Testis (tissue), 3 donors: ENCODE results near the gene ARFGAP1. TPM values are rescaled to one million over a fixed set of nuclear protein-coding genes. Genes with fewer than 3 reads are reported as not detected.
A peak's percentile ranks its signal among the peaks of the same experiment; 100 is the strongest.

Experiments
- DNase-seq: peaks from one replicate; pipeline ENCODE4 v3.0.0-alpha.2; 2019
- H3K27ac ChIP-seq, 2 donors: fragments of 200-600 bp; sonication (generic); one replicate each; pipeline ENCODE4 v1.5.1; 2019
- H3K27me3 ChIP-seq: fragments of 200-600 bp; sonication (generic); one replicate; pipeline ENCODE4 v1.5.1; 2019
- H3K36me3 ChIP-seq: fragments of 200-600 bp; sonication (generic); one replicate; pipeline ENCODE4 v1.5.1; 2017; ENCODE audit warnings: low read depth; ENCODE audit errors: missing control alignments
- H3K4me1 ChIP-seq: fragments of 200-600 bp; sonication (generic); one replicate; pipeline ENCODE4 v1.5.1; 2019
- H3K4me3 ChIP-seq, 2 donors: fragments of 200-600 bp; sonication (generic); one replicate each; pipeline ENCODE4 v1.5.1; 2017 to 2019
- H3K9me3 ChIP-seq: fragments of 200-600 bp; sonication (generic); one replicate; pipeline ENCODE4 v1.5.1; 2017
- CTCF ChIP-seq, 3 experiments: fragments of 450-650 bp in 2 of 3; fragments of 200-600 bp in 1 of 3; sonication (generic) in 1 of 3; IDR thresholded peaks; one replicate each; pipeline ENCODE4 v1.5.1; 2016 to 2019; ENCODE audit warnings: antibody characterized with exemption in 3 of 3, mild to moderate bottlenecking in 2 of 3, moderate library complexity in 1 of 3
- POLR2A ChIP-seq: fragments of 450-650 bp; IDR thresholded peaks from one replicate; pipeline ENCODE4 v1.6.1; 2017; ENCODE audit warnings: antibody characterized with exemption, mild to moderate bottlenecking, moderate library complexity
- WGBS, 2 donors: methylation state at CpG; one replicate each; pipeline ENCODE4 v1.1.5; 2018; 5-methylcytosine and 5-hydroxymethylcytosine counted together
- intact Hi-C: fragments of 100-400 bp; cut with DNase I; formaldehyde crosslinking; loops from one replicate; pipeline ENCODE4 v1.15.1; 2023; ENCODE audit warnings: low total_unique reads
- polyA plus RNA-seq: library from polyadenylated mRNA; stranded (reverse); fragments of 350-450 nt; fragmentation: Illumina TruSeq; extraction: RNeasy Lipid Tissue Mini Kit (QIAGEN cat#74804); gene quantifications from one replicate; pipeline ENCODE4 v1.2.3, GENCODE V29; 2014; ENCODE audit warnings: low read depth, low replicate concordance; ENCODE audit not compliant: insufficient read depth
- total RNA-seq, 2 donors: library from RNA; depleted of rRNA; stranded (reverse); fragments of >200 nt; gene quantifications; one replicate each; pipeline ENCODE4 v1.2.3, GENCODE V29; 2016

Gene ARFGAP1
- total and polyA plus RNA-seq, 3 donors from 2014 or later: 97.0 to 126 (median 110) TPM

GRCh38 chr20:63254232-63254605, 18.4 kb upstream of the ARFGAP1 start, which contains the start of gene NKAIN4:
NKAIN4 (minus strand) TSS chr20:63254463; CDS start chr20:63254450, 13 bp downstream.
- intact Hi-C loops: no loop called here
- Histone ChIP-seq H3K9me3 (no peaks in the 10 kb centered on the region), H3K27ac (peak within 1 kb of the TSS in 1 of 2 donors; percentile 19), H3K4me3 (peak within 1 kb of the TSS; percentile 13 to 57), H3K4me1 (peaks cover 23% of the 10 kb centered on the region), H3K27me3 (no peaks in the 10 kb centered on the region), H3K36me3 (no peaks in the 10 kb centered on the region)
- WGBS, 2 donors: no CpG with 5 or more reads among the region's 46 CpGs
- no peak for DNase-seq
- TF ChIP-seq POLR2A (no peak), CTCF (IDR thresholded peaks at IDR 0.05) (no peak)

- Histone ChIP-seq H3K9me3 (no peaks in the 10 kb centered on the region), H3K4me3 (peak overlapping the region; percentile 13 to 57), H3K27me3 (no peaks in the 10 kb centered on the region), H3K27ac (no peak overlapping the region), H3K36me3 (no peaks in the 10 kb centered on the region), H3K4me1 (peaks cover 23% of the 10 kb centered on the region)
- no peak for DNase-seq
- intact Hi-C loops: no loop called here
- TF ChIP-seq CTCF (IDR thresholded peaks at IDR 0.05): no peak
- no peak for TF ChIP-seq POLR2A
- 19 to 29% methylated on average over 16 to 38 of the region's 56 CpGs for WGBS, 2 donors
Measured at GRCh38 chr20:63254606-63255384, 17.8 kb upstream of the ARFGAP1 start.

GRCh38 chr20:63255931-63256704, 16.5 kb upstream of the ARFGAP1 start:
- Histone ChIP-seq H3K4me3 (no peak overlapping the region), H3K27me3 (no peaks in the 10 kb centered on the region), H3K4me1 (peaks cover 23% of the 10 kb centered on the region), H3K27ac (no peak overlapping the region), H3K9me3 (no peaks in the 10 kb centered on the region), H3K36me3 (no peaks in the 10 kb centered on the region)
- no peak for DNase-seq
- intact Hi-C loops: no loop called here
- TF ChIP-seq POLR2A (no peak), CTCF (IDR thresholded peaks at IDR 0.05) (no peak)
- WGBS, 2 donors: 72 to 75% methylated on average over 31 of the region's 31 CpGs

GRCh38 chr20:63256954-63257353, 15.7 kb upstream of the ARFGAP1 start:
- no peaks in the 10 kb centered on the region for H3K27me3 ChIP-seq
- DNase-seq: no peak
- H3K9me3 ChIP-seq: no peaks in the 10 kb centered on the region
- 93 to 96% methylated on average over 4 of the region's 4 CpGs for WGBS, 2 donors
- peaks cover 22% of the 10 kb centered on the region for H3K4me1 ChIP-seq
- H3K27ac ChIP-seq: no peak overlapping the region
- no peak overlapping the region for H3K4me3 ChIP-seq
- TF ChIP-seq CTCF (IDR thresholded peaks at IDR 0.05): no peak
- TF ChIP-seq POLR2A: no peak
- H3K36me3 ChIP-seq: no peaks in the 10 kb centered on the region
- intact Hi-C loops: no loop called here
